ENCODE results near the gene WASL.

DNA sequence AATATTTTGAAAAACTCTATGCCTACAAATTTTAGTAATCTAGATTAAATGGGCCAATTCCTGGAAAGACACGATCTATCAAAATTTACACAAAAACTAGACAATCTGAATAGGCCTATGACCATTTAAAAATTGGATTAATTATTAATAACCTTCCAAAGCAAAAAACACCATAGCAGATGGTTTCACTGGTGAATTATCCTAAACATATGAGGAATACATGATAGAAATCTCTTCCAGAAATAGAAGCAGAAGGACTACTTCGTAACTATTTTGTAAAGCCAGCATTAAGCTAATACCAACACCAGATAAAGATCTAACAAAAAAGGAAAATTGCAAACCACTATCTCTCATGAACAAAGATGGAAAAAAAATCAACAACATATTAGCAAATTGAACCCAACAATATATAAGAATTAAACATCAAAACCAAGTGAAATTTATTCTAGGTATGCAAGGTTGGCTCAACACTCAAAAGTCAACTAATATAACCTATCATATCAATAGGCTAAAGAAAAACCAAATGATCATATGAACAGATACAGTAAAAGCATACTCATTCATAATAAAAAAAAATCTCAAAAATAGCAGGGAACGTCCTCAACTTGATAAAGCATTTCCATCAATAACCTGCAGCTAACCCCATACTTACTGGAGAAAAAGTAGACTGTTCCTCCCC is 16.3 kb downstream of the WASL start:
- TF ChIP-seq GATA2 (IDR thresholded peaks at IDR 0.05; ENCODE audit: low read depth, low read length) (no peak), GATA3 (IDR thresholded peaks at IDR 0.05; ENCODE audit: low read depth, low read length) (no peak)
